Stimulated activated CD4-positive, alpha-beta T cell treated with anti-CD3 and anti-CD28 coated beads, Interleukin-15, amount 100 ng/mL, for 24 hours (primary cell): ENCODE results near the gene JPH4.

Source experiments
- DNase-seq: peaks from one replicate; pipeline ENCODE4 v3.0.0-alpha.2; 2020

JPH4 gene

DNA sequence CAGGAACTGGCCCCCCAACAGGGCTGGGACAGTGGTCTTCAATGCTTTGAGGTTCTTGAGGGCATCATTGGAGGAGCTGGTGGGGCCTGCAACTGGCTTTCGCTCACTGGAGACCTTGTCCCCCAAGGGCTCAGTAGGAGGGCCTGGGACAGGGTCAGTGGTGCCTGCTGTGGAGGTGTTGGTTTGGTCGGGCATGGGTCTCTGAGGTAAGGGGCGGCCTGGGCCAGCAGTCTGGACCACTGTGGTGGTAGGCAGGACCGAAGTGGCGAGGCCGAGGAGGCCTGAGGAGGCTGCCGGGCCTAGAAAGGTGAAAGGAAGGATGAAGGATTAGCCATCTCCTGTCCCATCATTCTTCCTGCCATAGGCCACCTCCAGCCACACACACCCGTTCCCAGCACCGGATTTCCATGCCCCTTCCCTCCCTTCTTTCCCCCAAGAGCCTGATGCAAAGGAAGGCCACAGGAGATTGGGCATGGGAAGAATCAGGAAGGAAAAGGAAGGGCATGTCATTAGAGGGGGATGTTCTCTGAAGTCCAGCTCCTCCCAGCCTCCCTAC, 55.9 kb downstream of the JPH4 start:
- DNase-seq, result no peak

DNA sequence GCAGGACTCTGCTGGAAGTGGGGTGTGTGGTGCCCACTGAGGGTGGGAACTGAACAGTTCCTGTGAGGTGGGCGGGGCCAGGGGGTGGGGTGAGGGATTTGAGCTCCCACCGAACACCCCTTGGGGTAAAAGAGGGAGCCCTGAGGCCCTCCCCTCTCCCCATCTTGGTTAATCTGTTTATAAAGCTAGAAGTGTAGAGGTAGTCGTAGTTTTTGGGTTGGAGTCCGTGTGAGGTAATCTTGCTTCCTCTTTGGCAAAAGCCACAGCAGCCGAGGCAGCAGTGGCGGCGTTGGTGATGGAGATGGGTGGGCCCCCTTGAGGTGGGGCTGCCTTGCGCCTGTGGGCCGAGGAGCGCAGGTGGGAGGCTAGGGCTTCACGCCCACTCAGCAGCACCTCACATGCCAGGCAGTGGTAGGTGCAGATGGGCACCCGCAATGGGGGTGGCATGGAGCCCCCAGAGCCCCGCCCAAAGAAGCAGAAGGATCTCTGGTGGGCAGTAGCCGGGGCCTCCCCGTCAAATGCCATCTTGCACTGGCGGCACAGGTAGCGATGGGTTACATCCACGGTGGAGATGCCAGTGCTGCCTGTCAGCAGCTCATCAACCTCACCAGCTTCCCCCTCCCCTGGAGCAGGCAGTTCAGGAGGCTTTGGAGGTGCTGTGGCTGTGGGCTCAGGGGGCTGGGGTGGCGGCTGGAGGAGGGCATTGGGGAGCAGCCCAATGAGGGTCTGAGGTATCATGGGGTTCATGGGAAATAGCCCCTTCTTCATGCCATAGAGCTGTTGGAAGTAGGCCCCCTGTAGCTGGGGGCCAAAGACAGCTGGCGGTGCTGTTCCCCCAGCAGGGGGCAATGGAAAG, 56.6 kb downstream of the JPH4 start:
- DNase-seq, result no peak

DNA sequence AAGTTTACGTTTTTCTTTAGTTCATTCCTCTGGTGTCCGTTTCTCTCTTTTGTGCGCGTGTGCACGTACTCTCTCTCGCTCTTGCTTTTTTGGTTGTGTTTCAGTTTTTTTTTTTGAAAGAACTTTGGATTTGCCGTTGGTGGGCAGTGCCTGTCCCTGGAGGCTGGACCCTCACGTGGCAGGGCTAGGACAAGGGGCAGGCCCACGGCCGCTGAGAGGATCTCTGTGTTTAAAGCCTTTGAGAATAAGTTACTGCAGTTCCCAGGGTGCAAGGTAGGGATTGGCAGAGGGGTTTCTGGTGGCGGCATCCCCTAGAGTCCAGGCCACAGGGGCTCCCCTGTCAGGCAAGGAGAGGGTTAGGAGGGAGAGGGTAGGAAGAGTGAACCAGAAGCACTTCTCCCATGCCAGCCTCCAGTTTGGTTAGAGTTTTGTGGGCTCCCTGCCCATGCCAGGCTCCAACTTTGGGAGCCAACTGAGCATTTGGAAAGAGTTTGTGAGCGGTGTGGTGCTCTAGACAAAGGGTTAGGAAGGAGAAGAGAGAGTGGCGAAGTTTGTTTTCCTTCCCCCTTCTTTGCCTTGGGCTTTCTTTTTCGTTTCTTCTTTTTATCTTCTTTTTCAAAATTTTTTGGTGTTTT, 57.6 kb downstream of the JPH4 start:
- no peak for DNase-seq

DNA sequence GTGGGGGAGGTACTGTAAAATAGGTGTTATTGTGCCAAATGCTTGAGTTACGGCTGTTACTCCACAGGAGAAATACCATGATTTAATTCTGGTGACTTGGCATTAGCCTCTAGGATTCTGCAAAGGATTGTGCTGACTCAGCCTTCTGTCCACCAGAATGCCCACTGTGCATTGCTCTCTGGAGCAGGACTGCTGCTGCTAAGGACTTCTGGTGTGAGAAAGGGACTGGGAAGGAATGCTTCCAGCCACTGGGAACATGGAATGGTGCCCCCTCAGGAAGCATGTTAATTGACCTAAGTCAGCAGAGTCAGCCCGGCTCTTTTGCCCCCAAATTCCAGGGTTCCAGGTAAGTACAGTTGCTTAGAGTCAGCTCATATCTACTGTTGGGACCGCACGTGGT, 59.9 kb downstream of the JPH4 start:
- DNase-seq, result no peak
